GM19452 (cell line): ENCODE data around the gene SDR9C7.
"Not testable (repeated sequence)": the region's sequence is repeated elsewhere in the genome, so short reads cannot be mapped to it uniquely, and the experiment has no call there.

Experiments used
- ATAC-seq: cut with Tn5 transposase; IDR thresholded peaks from one replicate; pipeline ENCODE4 v1.9.1; 2021; ENCODE audit not compliant: unreplicated experiment

Gene SDR9C7

DNA sequence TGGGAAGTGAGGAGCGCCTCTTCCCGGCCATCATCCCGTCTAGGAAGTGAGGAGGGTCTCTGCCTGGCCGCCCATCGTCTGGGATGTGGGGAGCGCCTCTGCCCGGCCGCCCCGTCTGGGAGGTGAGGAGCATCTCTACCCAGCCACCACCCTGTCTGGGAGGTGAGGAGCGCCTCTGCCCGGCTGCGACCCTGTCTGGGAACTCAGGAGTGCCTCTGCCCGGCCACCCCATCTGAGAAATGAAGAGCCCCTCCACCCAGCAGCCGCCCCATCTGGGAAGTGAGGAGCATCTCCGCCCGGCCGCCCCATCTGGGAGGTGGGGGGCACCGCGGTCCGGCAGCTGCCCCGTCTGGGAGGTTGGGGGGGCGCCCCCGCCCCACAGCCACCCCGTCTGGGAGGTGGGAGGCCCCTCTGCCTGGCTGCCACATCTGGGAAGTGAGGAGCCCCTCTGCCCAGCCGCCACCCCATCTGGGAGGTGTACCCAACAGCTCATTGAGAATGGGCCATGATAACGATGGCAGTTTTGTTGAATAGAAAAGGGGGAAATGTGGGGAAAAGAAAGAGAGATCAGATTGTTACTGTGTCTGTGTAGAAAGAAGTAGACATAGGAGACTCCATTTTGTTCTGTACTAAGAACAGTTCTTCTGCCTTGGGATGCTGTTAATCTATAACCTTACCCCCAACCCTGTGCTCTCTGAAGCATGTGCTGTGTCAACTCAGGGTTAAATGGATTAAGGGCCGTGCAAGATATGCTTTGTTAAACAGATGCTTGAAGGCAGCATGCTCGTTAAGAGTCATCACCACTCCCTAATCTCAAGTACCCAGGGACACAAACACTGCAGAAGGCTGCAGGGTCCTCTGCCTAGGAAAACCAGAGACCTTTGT lies 54.7 kb downstream of the SDR9C7 start:
- ATAC-seq = not testable (repeated sequence)

DNA sequence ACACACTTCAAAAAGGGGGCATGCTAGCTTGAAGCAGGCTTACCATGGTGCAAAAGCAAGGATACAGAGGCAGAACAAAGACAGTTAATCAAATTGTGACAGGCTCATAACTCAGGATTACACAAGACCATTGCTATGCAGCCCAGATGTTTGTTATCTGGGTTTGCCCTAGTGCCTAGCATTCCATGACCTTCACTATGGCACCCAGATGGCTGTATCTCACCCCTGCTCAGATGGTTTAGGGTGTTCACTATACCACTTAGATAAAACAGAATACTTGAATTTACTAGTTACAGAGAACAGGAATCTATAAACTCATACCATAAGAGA lies 56.2 kb downstream of the SDR9C7 start:
- no peak for ATAC-seq

DNA sequence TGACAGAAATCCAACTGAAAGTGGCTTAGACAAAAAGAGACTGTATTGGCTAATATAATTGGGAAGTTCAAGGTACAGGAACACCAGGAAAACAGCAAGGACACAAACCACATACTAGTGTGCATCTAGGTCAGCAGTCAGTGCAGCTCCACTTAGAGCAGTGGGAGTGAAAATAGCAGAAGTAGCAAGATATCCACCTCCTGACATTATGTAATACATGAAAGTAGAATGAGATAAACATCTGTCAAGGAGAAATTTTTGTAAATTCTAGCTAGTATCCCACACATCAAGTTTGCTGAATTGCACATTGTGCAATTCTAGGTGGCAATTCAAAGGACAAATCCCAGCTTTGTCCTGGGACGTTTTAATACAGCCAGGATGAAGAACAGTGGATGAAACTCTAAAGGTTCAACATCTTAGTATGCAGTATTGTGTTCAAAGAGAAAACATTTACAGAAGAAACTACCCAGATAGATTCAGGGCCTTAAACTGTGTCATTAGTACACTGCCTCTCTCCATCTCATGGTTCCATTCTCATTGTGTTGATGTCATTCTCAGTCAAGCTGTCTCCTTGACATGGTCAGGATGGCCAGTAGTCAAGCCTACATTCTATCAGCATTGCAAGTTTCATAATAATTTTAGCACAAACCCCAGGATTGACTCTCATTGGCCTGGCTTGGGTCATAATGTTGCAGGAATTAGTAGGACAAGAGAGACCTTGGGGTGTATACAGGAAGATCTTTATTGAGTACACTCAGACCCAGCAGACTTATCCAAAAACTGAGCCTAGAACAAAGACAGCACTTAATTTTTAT lies 56.8 kb downstream of the SDR9C7 start:
- no peak for ATAC-seq

DNA sequence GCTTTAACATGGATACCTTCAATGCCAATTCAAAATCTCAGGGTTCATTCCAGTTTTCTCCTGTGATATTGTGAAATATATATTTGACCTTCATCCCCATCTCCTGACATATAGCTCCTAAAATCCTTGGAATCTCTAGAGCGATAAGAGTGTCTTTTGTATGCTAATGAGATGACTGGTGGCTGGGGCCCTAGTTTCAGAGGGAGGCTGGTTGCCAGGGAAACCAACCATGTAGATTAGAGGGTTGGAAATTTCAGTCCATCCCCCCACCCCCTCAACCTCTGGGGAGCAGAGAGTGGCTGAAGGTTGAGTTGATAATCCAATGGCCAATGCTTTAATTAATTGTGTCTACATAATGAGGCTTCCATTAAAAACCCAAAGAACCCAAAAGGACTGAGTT lies 59.4 kb downstream of the SDR9C7 start:
- no peak for ATAC-seq

DNA sequence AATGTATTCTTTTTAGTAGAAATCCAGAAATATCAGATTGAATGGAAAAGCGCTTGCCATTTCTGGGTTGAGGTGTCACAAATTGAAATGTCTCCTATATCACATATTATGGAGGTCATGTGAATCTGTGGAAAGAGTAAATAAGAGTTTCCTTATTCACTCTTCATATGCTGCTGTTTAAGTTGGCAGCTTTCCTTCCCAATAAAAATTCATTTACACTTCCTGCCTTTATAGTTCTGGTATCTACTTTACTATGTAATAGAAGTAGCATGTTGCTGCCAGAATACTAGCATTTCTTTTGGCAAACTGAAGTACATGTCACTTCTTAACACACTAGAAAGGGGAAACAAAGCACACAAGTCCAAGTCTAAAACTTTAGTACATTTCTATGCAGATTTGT lies 60.8 kb downstream of the SDR9C7 start:
- no peak for ATAC-seq
